HS-5 (cell line): Measurements from ENCODE around the gene CLEC2D.
"Not testable (repeated sequence)": the region's sequence is repeated elsewhere in the genome, so short reads cannot be mapped to it uniquely, and the experiment has no call there.

ENCODE experiments used
- DNase-seq: peaks from one replicate; pipeline ENCODE4 v3.0.0-alpha.2; 2012; ENCODE audit warnings: low read depth

CLEC2D gene

DNA sequence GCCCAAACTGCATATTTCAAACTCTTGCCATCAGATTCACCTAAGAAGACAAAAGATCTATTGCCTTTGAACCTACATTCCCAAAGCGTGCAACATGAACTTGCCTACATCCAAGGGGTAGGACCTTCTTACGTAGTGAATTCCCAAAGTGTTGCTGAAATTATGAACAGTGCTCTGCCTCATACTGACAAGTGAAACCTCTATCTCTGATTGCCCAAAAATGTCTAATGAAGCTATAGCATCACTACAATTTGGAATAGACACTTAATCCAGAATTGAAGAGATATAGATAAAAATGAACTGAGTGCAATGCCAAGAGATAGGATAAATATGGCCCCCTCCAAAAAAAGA is 31.1 kb downstream of the CLEC2D start:
- no peak for DNase-seq

DNA sequence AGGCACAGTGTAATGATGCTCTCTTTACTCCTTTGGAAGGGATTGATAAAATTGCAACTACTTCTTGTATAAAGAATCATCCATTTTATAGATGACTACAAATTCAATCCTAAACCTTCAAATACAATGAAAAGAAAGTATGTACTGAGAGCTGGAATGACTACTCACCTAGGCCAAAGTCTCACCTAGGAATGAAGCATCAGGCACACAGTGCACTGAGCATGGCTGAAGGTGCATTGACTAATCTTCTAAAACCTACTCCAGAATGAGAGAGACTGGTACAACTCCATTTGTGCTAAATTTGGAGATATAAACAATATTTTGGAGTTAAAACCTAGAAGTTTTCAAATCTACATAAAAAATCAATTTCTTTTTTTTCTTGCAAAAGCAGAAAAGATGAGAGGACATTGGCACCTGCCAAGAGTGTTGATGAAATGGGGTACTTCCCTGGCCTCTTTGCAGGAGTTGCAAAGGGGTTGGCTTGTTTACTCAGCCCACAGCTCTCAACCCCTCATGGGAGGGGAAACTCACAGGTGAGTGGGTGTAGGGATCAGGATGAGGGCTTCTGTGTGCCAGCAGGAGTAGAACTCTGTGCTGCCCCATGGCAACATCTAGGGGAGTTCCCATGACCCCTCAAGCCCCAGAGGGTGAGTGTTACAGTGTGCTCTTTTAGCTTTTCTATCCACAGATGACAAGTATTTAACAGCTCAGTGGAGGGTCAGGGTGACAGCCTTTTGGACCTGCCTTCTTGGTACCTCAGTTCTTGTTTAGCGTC is 32.1 kb downstream of the CLEC2D start:
- no peak for DNase-seq

DNA sequence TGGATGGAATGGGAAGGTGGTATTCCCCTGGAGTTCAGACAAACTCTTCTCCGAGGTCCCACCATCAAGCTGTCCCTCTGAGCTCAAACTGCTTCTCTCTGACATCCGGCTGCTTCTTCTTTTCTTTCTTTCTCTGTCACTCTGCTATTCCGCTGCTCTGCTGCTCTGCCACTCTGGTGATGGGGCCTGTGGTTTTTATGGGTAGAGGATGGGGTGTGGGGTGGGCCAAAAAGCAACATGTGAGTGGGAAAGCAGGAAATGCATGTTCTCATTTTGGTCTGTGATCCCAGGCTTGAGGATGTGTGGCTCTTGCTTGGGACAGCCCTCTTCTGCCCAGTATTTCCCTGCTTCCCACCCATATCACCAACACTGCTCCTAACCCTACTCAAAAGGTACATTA is 32.7 kb downstream of the CLEC2D start:
- DNase-seq = no peak

DNA sequence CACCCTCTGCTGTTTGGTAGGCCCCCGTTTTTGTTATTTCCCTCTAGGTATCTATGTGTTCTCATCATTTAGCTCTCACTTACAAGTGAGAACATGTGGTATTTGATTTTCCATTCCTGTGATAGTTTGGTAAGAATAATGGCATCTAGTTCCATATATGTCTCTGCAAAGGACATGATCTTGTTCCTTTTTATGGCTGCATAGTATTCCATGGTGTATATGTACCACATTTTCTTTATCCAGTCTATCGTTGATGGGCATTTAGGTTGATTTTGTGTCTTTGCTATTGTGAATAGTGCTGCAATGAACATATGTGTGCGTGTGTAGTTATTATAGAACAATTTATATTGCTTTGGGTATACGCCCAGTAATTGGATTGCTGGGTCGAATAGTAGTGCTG is 35.0 kb downstream of the CLEC2D start:
- not testable (repeated sequence) for DNase-seq

DNA sequence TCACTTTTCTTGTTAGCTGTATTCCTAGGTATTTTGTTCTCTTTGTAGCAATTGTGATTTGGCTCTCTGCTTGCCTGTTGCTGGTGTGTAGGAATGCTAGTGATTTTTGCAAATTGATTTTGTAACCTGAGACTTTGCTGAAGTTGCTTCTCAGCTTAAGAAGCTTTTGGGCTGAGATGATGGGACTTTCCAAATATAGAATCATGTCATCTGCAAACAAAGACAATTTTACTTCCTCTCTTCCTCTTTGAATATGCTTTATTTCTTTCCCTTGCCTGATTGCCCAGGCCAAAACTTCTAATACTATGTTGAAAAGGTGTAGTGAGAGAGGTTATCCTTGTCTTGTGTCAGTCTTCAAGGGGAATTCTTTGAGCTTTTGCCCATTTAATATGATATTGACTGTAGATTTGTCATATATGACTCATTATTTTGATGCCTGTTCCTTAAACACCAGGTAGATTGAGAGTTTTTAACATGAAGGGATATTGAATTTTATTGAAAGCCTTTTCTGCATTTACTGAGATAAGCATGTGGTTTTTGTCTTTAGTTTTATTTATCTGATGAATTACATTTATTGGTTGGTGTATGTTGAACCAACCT is 36.7 kb downstream of the CLEC2D start:
- no peak for DNase-seq

DNA sequence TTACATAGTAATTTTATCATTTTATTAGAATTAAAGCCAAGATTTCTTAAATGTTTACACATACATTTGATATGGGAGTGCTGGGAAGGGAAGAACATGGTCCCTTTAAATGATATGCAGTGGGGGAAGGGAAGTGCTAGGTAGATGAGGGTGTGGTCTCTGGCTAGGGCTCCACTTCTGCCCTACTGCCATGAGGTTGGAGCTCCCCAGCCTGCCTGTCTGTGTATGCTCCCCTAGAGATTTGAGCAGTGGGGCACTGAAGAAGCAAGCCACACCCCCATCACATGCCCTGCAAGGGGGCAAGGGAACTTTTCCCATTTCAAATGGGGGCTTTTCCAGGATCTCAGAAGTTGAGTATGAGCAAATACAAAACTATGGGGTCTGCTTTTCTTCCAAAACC is 37.8 kb downstream of the CLEC2D start:
- no peak for DNase-seq

DNA sequence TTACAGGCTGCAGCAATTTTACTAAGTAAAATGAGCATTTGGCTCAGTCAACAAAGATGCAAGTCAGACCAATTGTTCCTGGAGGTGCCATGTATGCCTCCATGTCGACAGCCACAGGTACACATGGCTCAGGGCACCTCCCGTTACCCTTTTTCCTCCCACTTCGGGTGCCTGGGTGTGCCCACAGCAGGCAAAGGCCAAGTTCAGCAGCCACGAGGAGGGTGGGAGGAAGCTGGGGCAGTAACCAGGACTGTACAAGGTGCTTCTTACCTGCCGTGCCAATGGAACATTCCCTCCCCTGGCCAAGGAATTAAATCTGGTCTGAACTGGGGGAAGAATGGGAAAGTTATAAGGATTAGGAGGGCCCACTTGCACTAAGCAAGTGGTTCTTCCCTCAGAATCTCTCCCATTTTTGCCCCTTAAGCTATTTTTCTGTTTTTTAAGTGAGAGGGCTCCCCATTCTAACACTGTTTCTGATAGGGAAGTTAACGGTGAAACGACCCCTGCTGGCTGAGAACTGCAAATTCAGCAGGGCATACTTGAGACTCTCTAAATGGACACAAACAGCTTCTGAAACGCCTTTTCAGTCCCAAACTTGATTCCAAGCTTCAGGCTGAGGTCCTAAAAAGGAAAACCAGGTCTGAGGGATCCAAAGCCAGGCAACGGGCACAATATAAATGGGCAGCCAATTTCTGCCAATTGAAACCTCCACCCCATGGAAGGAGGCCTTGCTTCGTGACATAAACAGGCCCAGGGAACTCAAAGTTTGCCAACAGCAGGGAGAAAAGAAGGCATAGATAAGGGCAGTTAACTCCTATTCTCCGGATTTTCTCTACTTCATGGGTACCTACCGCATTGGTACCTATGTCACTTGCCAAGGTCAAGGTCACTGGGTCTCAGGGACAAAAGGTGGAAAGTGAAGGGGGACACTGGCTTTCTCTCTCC is 38.6 kb downstream of the CLEC2D start:
- DNase-seq = no peak

DNA sequence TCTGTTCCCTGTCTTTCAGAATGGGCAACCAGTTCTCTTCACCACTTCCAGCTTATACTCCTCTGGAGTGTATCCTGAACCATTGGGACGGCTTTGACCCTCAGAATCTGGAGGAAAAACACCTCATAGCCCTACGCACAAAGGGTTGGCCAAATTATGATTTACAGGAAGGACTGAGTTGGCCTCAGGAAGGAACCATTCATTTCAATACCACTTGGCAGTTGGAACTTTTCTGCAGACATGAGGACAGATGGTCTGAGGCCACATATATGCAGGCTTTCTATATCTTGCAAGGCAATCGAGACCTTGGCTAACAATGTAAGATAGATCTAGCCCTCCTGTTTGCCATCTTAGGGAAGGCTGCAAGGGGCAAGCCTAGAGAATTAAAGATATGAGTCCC is 39.3 kb downstream of the CLEC2D start:
- no peak for DNase-seq

DNA sequence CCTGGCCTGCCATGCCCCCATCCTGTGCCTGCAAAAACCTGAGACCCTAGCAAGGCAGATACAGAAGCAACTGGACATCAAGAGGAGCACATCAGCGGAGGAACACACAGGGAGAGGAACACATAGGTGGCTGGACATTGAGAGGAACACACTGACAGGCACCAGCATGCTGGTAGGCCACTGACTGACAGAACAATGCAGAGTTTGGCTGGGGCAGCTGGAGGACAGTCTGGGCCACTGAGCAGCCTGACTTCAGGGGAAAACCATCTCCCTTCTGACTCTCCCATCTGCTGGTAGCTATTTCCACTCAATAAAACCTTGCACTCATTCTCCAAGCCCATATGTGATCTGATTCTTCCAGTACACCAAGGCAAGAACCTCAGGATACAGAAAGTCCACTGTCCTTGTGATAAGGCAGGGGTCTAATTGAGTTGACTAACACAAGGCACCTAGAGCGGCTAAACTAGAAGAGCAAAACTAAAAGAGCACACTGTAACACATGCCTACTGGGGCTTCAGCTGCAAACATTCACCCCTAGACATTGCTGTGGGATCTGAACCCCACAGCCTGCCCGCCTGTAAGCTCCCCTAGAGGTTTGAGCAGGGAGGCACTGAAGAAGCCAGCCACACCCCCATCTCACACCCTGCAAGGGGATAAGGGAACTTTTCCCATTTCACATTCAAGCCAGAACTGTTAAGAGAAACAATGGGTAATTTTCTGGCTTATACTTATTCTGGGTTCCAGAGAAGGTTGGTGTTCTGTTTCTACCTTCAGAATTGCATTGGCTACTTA is 41.3 kb downstream of the CLEC2D start:
- no peak for DNase-seq

DNA sequence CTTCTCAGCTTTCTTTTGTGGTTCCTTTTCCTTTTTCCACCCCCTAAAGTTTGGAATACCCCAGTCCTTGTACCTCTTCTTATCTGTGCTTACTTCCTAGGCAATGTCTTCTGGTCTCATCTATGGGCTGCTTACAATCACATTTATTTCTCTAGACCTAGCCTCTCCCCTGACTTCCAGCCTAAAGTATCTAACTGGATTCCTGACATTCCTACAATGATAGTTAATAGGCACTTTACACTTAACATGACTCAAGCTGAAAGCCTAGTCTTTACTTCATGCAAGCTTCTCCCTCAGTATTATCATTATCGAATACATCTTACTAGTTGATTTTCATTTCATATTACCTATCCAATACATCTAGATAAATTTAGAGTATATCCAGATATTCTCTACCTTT is 42.2 kb downstream of the CLEC2D start:
- DNase-seq = no peak

DNA sequence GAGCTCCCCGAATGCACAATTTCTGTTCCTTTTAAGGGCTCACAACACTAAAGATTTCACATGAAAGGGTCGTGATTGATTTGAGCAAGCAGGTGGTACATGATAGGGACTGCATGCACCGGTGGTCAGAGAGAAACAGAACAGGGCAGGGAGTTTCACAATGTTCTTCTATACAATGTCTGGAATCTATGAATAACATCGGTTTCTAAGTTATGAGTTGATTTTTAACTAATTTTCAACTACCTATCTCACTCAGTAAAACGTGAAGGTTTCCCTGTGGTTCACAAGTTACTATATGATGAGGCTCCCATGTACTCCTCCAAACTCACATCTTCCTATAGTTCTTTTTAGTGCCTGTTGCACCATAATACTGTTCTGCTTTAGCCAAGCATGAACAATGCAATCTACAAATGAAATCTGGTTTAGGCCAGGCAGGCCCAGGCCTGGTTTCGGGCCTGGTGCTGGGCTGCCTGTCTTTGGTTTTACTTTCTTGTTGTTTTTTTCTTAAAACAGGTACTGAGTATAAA is 43.6 kb downstream of the CLEC2D start:
- DNase-seq = not testable (repeated sequence)

DNA sequence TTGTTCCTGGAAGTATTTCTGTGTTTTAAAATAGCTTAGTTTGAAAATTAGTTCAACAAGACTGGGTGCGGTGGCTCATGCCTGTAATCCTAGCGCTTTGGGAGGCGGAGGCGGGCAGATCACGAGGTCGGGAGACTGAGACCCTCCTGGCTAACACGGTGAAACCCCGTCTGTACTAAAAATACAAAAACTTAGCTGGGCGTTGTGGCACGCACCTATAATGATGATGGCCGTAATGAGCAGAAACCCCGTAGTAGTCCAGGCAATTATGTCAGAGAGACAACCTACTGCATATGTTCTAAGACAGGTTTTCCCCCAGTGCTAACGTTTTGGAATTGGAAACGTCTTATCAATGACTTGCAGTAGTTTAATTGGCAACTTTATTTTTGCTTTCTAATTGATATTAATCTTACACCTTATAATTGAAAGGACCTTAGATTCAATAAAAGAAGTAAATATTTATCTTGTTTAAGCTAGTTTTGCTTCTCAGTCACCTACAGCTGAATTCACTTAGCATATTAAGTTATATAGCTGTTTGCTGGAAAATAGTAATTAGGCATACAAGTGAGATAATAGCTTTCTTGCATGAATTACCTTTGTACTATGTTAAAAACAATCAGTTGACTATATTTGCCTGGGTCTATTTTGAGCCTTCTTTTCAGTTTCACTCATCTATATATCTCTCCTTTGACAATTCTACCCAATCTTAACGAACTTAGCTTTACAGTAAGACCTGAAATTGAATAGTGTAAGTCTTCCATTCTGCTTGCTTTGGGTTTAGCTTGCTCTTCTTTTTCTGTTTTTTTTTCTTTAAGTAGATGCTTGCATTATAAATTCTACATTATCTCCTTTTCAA is 47.8 kb downstream of the CLEC2D start:
- DNase-seq = no peak

DNA sequence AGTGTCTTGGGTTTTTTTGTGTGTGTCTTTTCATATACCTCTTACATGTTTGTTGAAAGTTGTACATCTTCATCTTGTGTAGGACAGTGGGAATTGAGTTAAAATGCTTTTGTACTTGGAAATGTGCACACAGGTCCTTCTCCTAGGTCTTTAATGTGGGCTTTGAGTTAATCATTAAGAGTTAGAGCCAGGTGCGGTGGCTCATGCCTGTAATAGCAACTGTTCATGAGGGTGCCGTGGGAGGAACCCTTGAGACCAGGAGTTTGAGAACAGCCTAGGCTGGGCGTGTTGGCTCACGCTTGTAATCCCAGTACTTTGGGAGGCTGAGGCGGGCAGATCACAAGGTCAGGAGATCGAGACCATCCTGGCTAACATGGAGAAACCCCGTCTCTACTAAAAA is 49.5 kb downstream of the CLEC2D start:
- DNase-seq = no peak

DNA sequence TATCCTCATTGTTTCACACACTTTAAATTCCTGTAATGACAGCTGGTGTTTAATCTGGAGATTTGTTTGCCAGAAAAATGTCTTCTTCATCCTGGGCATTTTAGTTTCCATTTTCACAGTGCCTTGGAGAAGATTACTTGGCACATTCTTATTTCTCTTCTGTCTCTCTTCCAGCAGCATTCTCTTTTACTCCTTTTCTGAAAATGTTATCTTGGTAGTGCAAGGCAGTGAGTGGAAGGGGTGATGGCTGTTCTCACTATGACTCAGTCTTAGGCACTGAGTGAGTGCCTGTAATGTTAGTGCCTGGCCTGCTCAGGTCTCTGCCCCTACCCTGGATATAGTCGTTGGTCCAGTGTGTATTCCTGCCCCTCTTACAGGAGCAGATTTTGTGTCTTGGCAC is 50.3 kb downstream of the CLEC2D start:
- DNase-seq = no peak

DNA sequence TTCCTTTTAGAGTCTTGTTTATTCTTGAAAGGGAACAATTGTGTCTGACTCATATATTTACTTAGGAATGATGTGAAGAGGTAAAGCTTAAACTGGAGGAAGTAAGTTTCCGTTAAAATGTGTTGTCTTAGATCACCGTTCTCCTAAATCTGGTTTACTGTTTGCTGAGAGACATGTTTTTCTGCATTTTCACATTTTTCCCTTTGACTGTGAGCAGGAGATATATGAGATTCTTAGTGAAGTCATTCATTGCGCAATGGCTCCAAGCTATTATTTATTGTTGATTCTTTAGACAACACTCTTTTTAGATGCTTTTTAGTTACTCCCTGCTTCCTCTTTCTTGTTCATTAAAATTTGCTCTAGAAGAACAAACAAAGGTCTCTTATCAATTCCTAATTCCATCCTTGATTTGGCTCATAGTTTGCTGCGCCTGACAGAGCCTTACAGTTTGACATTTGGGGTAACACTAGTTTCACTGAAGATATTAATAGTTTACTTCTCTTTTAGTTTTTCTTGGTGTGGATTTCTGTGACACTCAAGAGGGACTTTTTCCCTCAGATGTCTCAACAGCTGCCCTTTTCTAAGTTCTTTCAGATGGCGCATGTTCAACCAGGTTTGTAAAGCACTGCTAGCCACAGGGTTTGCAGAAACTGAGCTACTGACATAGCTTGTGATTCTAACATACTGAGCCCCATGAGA is 52.0 kb downstream of the CLEC2D start:
- DNase-seq = no peak

DNA sequence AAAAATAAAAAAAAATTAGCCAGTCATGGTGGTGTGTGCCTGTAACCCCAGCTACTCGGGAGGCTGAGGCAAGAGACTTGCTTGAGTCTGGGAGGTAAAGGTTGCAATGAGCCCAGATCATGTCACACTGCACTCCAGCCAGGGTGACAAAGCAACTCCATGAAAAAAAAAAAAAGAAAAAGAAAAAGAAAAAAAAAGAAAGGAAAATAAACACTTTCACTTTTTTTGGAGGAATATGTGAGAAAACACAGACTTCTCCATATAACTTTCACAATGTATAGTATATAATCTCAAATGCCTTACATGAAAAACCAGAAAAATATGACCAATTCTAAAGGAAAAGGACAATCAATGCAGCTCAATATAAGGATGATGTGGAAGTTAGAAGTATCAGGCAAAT is 54.5 kb downstream of the CLEC2D start:
- no peak for DNase-seq

DNA sequence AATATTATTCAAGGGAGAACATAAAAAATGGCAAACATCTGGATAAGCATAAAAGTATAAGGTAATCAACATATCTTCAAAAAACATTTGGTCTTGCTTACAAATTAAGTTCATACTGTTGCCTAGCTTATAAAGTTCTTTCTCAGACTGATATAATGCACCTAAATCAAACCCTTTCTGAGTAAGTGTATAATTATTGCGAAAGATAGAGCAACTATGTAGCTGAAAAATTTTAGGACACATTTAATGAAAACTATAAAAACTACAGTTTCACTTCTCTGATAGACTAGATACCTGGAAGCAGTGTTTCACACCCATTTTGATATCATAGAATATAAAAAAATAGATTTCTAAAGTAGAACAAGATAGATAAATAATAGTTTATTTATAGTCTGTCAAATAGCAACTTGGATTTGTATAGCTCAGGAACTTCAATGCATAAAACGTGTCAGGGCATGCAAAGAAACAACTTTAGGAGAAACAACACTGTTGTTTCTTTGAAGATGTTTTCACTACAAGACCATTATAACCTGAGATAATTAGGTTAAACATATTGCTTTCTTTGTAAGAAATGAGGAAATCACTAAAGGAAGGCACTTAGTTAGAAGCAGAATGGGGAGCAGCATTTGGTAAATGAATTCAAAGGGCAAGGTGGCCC is 55.8 kb downstream of the CLEC2D start:
- DNase-seq = no peak

DNA sequence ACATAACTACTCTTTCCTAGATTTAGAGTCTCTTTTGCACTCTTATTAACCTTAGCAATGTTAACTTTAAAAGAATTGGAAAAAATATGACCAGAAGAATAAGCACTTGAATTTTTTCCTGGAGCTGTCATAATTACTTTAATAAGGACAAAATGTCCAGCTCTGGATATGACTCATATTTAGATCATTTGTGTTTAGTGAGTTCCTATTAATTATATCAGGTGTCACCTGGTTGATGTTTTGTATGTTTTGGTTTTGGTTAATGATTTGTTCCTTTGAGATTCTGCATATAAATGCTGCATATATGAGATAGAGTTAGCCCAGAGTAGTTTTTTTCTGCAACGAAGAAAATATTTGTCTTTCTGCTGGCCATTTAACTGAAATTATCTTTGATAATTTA is 58.3 kb downstream of the CLEC2D start:
- no peak for DNase-seq

DNA sequence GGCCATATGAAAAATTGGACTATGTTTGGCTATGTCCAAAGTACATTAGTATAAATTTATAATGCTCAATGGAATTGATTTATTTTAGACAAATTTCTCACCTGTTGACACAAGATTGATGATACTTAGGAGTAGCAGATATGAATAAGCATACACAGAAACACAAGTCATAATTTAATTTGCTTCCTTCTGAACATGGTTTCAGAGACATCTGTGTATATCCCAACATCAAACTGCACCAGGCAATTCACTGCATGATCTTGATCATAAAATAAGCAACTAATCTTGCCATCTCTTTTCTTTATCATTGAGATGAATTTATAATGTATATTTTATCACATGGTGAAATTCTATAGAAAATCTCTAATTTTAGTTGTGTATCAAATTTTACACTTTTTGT is 59.6 kb downstream of the CLEC2D start:
- no peak for DNase-seq

DNA sequence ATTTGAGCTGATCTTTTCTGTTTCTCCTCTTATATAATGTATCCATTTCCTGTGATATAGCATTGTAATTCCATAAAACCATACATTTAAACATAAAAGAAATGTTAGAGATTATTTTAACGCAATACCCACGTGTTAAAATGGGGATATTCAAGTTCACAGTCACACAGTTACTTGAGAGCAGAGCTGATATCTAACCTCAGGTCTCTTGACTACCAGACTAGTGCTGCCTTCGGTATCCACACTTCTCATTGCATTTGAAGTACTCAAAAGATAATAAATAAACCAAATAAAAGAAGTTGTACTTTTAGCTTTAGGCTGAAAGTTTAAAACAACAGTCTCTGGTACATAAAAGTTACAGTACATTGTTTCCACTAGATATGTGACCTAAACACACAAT is 60.5 kb downstream of the CLEC2D start:
- DNase-seq = no peak
